ENCODE measurements around the gene EMC8. TPM values are rescaled to one million over a fixed set of nuclear protein-coding genes. Genes with fewer than 3 reads are reported as not detected.

EMC8 gene
- total RNA-seq, 1 donor from 2014 or later = 49.5 TPM

GRCh38 chr16:85805442-85806045, 6.2 kb upstream of the EMC8 start:
- Mint-ChIP-seq H3K36me3 (ENCODE audit: low read depth) (peaks cover 50% of the 10 kb centered on the region), H3K4me1 (ENCODE audit: low read depth) (peaks cover 31% of the 10 kb centered on the region)
- no peak for DNase-seq (ENCODE audit: low spot score)

GRCh38 chr16:85803570-85803969, 4.2 kb upstream of the EMC8 start:
- no peak overlapping the region for H3K27ac Mint-ChIP-seq
- peaks cover 56% of the 10 kb centered on the region for H3K36me3 Mint-ChIP-seq (ENCODE audit: low read depth)
- intact Hi-C loops (cut with micrococcal nuclease) = no loop called here
- no peak overlapping the region for H3K4me3 Mint-ChIP-seq
- no peak for DNase-seq (ENCODE audit: low spot score)
- H3K9me3 Mint-ChIP-seq = no peaks in the 10 kb centered on the region
- peaks cover 37% of the 10 kb centered on the region for H3K4me1 Mint-ChIP-seq (ENCODE audit: low read depth)
- H3K27me3 Mint-ChIP-seq (ENCODE audit: insufficient read depth) = no peaks in the 10 kb centered on the region

More at GRCh38 chr16:85805442-85806045, 6.2 kb upstream of the EMC8 start:
- H3K27ac Mint-ChIP-seq = no peak overlapping the region
- no peaks in the 10 kb centered on the region for H3K9me3 Mint-ChIP-seq
- no peak overlapping the region for H3K4me3 Mint-ChIP-seq
- no peaks in the 10 kb centered on the region for H3K27me3 Mint-ChIP-seq (ENCODE audit: insufficient read depth)
- intact Hi-C loops (cut with micrococcal nuclease) = no loop called here

- DNase-seq (ENCODE audit: low spot score) = no peak
- H3K27ac Mint-ChIP-seq = peak overlapping the region; percentile 96
- no peaks in the 10 kb centered on the region for H3K27me3 Mint-ChIP-seq (ENCODE audit: insufficient read depth)
- H3K9me3 Mint-ChIP-seq = no peaks in the 10 kb centered on the region
- H3K4me1 Mint-ChIP-seq (ENCODE audit: low read depth) = peaks cover 57% of the 10 kb centered on the region
- H3K4me3 Mint-ChIP-seq = peak overlapping the region; percentile 91
- peaks cover 54% of the 10 kb centered on the region for H3K36me3 Mint-ChIP-seq (ENCODE audit: low read depth)
- intact Hi-C loops (cut with micrococcal nuclease) = no loop called here
These were observed 951 bp upstream of the EMC8 start for GRCh38 chr16:85800321-85800669.

- DNase-seq (ENCODE audit: low spot score) = peak; percentile 24
- H3K4me1 Mint-ChIP-seq (ENCODE audit: low read depth) = peaks cover 56% of the 10 kb centered on the region
- H3K36me3 Mint-ChIP-seq (ENCODE audit: low read depth) = peaks cover 50% of the 10 kb centered on the region
- H3K4me3 Mint-ChIP-seq = peak overlapping the region; percentile 92
- no peaks in the 10 kb centered on the region for H3K9me3 Mint-ChIP-seq
- intact Hi-C loops (cut with micrococcal nuclease) = loop anchor here (1.0 to 5.0 kb wide), 4 partner anchors 110 to 1992 kb away; partner anchors contain the start of genes HSBP1 and ZDHHC7
- peak overlapping the region; percentile 94 for H3K27ac Mint-ChIP-seq
- H3K27me3 Mint-ChIP-seq (ENCODE audit: insufficient read depth) = no peaks in the 10 kb centered on the region
These were observed 345 bp downstream of the EMC8 start for GRCh38 chr16:85798901-85799496.

GRCh38 chr16:85798283-85798776, 1.0 kb downstream of the EMC8 start:
- Mint-ChIP-seq H3K27ac (peak overlapping the region; percentile 76), H3K36me3 (ENCODE audit: low read depth) (peaks cover 46% of the 10 kb centered on the region), H3K4me1 (ENCODE audit: low read depth) (peaks cover 49% of the 10 kb centered on the region), H3K9me3 (no peaks in the 10 kb centered on the region), H3K4me3 (peak overlapping the region; percentile 90), H3K27me3 (ENCODE audit: insufficient read depth) (no peaks in the 10 kb centered on the region)
- intact Hi-C loops (cut with micrococcal nuclease) = loop anchor here (5.0 kb wide), 3 partner anchors 241 to 1991 kb away; partner anchors contain the start of genes HSBP1 and ZDHHC7
- DNase-seq (ENCODE audit: low spot score) = no peak

- intact Hi-C loops (cut with micrococcal nuclease) = loop anchor here (5.0 kb wide), 3 partner anchors 239 to 1989 kb away; partner anchors contain the start of genes HSBP1 and ZDHHC7
- H3K4me3 Mint-ChIP-seq = no peak overlapping the region
These were observed 2.7 kb downstream of the EMC8 start for GRCh38 chr16:85796599-85796998.

GRCh38 chr16:85796152-85796551, 3.2 kb downstream of the EMC8 start:
- no peak for DNase-seq (ENCODE audit: low spot score)
- H3K9me3 Mint-ChIP-seq = no peaks in the 10 kb centered on the region
- peak overlapping the region; percentile 17 for H3K4me3 Mint-ChIP-seq
- no peak overlapping the region for H3K27ac Mint-ChIP-seq
- H3K27me3 Mint-ChIP-seq (ENCODE audit: insufficient read depth) = no peaks in the 10 kb centered on the region
- peaks cover 43% of the 10 kb centered on the region for H3K36me3 Mint-ChIP-seq (ENCODE audit: low read depth)
- intact Hi-C loops (cut with micrococcal nuclease) = loop anchor here (5.0 kb wide), 3 partner anchors 239 to 1989 kb away; partner anchors contain the start of genes HSBP1 and ZDHHC7
- peaks cover 30% of the 10 kb centered on the region for H3K4me1 Mint-ChIP-seq (ENCODE audit: low read depth)

More at GRCh38 chr16:85796599-85796998, 2.7 kb downstream of the EMC8 start:
- H3K4me1 Mint-ChIP-seq (ENCODE audit: low read depth) = peaks cover 34% of the 10 kb centered on the region
- H3K9me3 Mint-ChIP-seq = no peaks in the 10 kb centered on the region
- H3K27ac Mint-ChIP-seq = no peak overlapping the region
- H3K27me3 Mint-ChIP-seq (ENCODE audit: insufficient read depth) = no peaks in the 10 kb centered on the region
- no peak for DNase-seq (ENCODE audit: low spot score)
- H3K36me3 Mint-ChIP-seq (ENCODE audit: low read depth) = peaks cover 44% of the 10 kb centered on the region

GRCh38 chr16:85794696-85795095, 4.6 kb downstream of the EMC8 start:
- Mint-ChIP-seq H3K27me3 (ENCODE audit: insufficient read depth) (no peaks in the 10 kb centered on the region), H3K4me1 (ENCODE audit: low read depth) (peaks cover 26% of the 10 kb centered on the region), H3K4me3 (no peak overlapping the region), H3K27ac (no peak overlapping the region), H3K9me3 (no peaks in the 10 kb centered on the region), H3K36me3 (ENCODE audit: low read depth) (peaks cover 38% of the 10 kb centered on the region)
- intact Hi-C loops (cut with micrococcal nuclease) = loop anchor here (5.0 kb wide), 3 partner anchors 237 to 1987 kb away; partner anchors contain the start of genes HSBP1 and ZDHHC7
- DNase-seq (ENCODE audit: low spot score) = no peak

GRCh38 chr16:85793662-85794298, 5.6 kb downstream of the EMC8 start:
- DNase-seq (ENCODE audit: low spot score) = no peak
- intact Hi-C loops (cut with micrococcal nuclease) = no loop called here
- peaks cover 41% of the 10 kb centered on the region for H3K36me3 Mint-ChIP-seq (ENCODE audit: low read depth)
- no peak overlapping the region for H3K27ac Mint-ChIP-seq
- no peak overlapping the region for H3K4me3 Mint-ChIP-seq
- H3K27me3 Mint-ChIP-seq (ENCODE audit: insufficient read depth) = no peaks in the 10 kb centered on the region
- H3K9me3 Mint-ChIP-seq = no peaks in the 10 kb centered on the region
- peaks cover 27% of the 10 kb centered on the region for H3K4me1 Mint-ChIP-seq (ENCODE audit: low read depth)

GRCh38 chr16:85789773-85790172, 9.6 kb downstream of the EMC8 start:
- Mint-ChIP-seq H3K9me3 (no peaks in the 10 kb centered on the region), H3K4me1 (ENCODE audit: low read depth) (peaks cover 7% of the 10 kb centered on the region), H3K27ac (no peak overlapping the region), H3K36me3 (ENCODE audit: low read depth) (peaks cover 44% of the 10 kb centered on the region), H3K4me3 (no peak overlapping the region), H3K27me3 (ENCODE audit: insufficient read depth) (no peaks in the 10 kb centered on the region)
- DNase-seq (ENCODE audit: low spot score) = no peak
- intact Hi-C loops (cut with micrococcal nuclease) = no loop called here

GRCh38 chr16:85788819-85789218, 10.5 kb downstream of the EMC8 start:
- Mint-ChIP-seq H3K9me3 (no peaks in the 10 kb centered on the region), H3K4me3 (no peak overlapping the region), H3K36me3 (ENCODE audit: low read depth) (peaks cover 41% of the 10 kb centered on the region), H3K4me1 (ENCODE audit: low read depth) (peaks cover 7% of the 10 kb centered on the region), H3K27ac (no peak overlapping the region), H3K27me3 (ENCODE audit: insufficient read depth) (no peaks in the 10 kb centered on the region)
- intact Hi-C loops (cut with micrococcal nuclease) = no loop called here
- no peak for DNase-seq (ENCODE audit: low spot score)

- Mint-ChIP-seq H3K36me3 (ENCODE audit: low read depth) (peaks cover 25% of the 10 kb centered on the region), H3K4me1 (ENCODE audit: low read depth) (peaks cover 7% of the 10 kb centered on the region), H3K4me3 (no peak overlapping the region), H3K9me3 (no peaks in the 10 kb centered on the region), H3K27me3 (ENCODE audit: insufficient read depth) (no peaks in the 10 kb centered on the region), H3K27ac (no peak overlapping the region)
- DNase-seq (ENCODE audit: low spot score) = no peak
- intact Hi-C loops (cut with micrococcal nuclease) = no loop called here
These were observed 13.4 kb downstream of the EMC8 start for GRCh38 chr16:85785927-85786326.

- Mint-ChIP-seq H3K4me3 (no peak overlapping the region), H3K9me3 (no peaks in the 10 kb centered on the region), H3K27me3 (ENCODE audit: insufficient read depth) (no peaks in the 10 kb centered on the region), H3K27ac (no peak overlapping the region), H3K4me1 (ENCODE audit: low read depth) (peaks cover 2% of the 10 kb centered on the region), H3K36me3 (ENCODE audit: low read depth) (peaks cover 27% of the 10 kb centered on the region)
- no peak for DNase-seq (ENCODE audit: low spot score)
- intact Hi-C loops (cut with micrococcal nuclease) = no loop called here
These were observed 14.5 kb downstream of the EMC8 start for GRCh38 chr16:85784813-85785212.
